HepG2 (cell line): Measurements from ENCODE around the gene EIF5A2. TPM values are rescaled to one million over a fixed set of nuclear protein-coding genes. Genes with fewer than 3 reads are reported as not detected.

Experiments
- AGO1 ChIP-seq: fragments of 200-400 bp; formaldehyde crosslinking; IDR thresholded peaks from 2 replicates; pipeline ENCODE4 v1.6.1; 2017; ENCODE audit warnings: mild to moderate bottlenecking, low read depth, low read length, moderate library complexity; ENCODE audit not compliant: poor library complexity, severe bottlenecking
- EP300 ChIP-seq, 3 experiments: sonication (generic) in 1 of 3; formaldehyde crosslinking in 1 of 3; IDR thresholded peaks; 2 replicates each; pipeline versions ENCODE4 v1.5.1 to v1.6.1; 2011 to 2020; ENCODE audit warnings: low read depth in 2 of 3, low read length in 2 of 3, borderline replicate concordance in 1 of 3, improper control_type of control experiment in 1 of 3, mild to moderate bottlenecking in 1 of 3, missing genetic modification reagents in 1 of 3, moderate library complexity in 1 of 3
- KMT2A ChIP-seq: sonication (generic); formaldehyde crosslinking; IDR thresholded peaks from 2 replicates; pipeline ENCODE4 v1.4.0; 2020; ENCODE audit warnings: missing genetic modification reagents
- PAF1 ChIP-seq: IDR thresholded peaks from 2 replicates; pipeline ENCODE4 v1.6.1; 2016; ENCODE audit warnings: missing genetic modification reagents, missing compliant biosample characterization
- TSC22D2 ChIP-seq: sonication (generic); formaldehyde crosslinking; IDR thresholded peaks from 2 replicates; pipeline ENCODE4 v1.5.1; 2020; ENCODE audit warnings: missing genetic modification reagents, mild to moderate bottlenecking, borderline replicate concordance
- ZNF552 ChIP-seq: sonication (generic); formaldehyde crosslinking; IDR thresholded peaks from 2 replicates; pipeline ENCODE4 v1.9.0; 2022; ENCODE audit warnings: missing genetic modification reagents, mild to moderate bottlenecking, borderline replicate concordance
- ZSCAN9 ChIP-seq: IDR thresholded peaks from 2 replicates; pipeline ENCODE4 v1.6.1; 2016; ENCODE audit warnings: borderline replicate concordance
- polyA plus RNA-seq, 8 experiments: library from polyadenylated mRNA; depleted of rRNA in 3 of 8; stranded (reverse) in 7 of 8; unstranded in 1 of 8; fragments of >200 nt; fragmentation: Illumina TruSeq in 4 of 8; extraction: Trizol in 4 of 8; gene quantifications; 2 replicates each; pipeline versions ENCODE4 v1.2.1 to v1.2.3, GENCODE V29; 2011 to 2016; ENCODE audit warnings: low read depth in 4 of 8, missing spikeins in 1 of 8, mixed read lengths in 1 of 8; ENCODE audit not compliant: insufficient read depth in 1 of 8
- total RNA-seq, 5 experiments: library from RNA; depleted of rRNA; stranded (reverse); fragments of >200 nt; fragmentation: Illumina TruSeq; extraction: Trizol; gene quantifications; 2 replicates each; pipeline ENCODE4 v1.2.3, GENCODE V29; 2016; ENCODE audit warnings: low read depth in 1 of 5
- TF ChIP-seq, protein P1 (sequence below): sonication (generic); formaldehyde crosslinking; IDR thresholded peaks from 2 replicates; pipeline ENCODE4 v1.4.0; 2020; ENCODE audit warnings: mild to moderate bottlenecking, missing genetic modification reagents, borderline replicate concordance
- TF ChIP-seq, protein P2 (sequence below): sonication (generic); formaldehyde crosslinking; IDR thresholded peaks from 2 replicates; pipeline ENCODE4 v1.8.1; 2023; ENCODE audit warnings: mild to moderate bottlenecking, missing genetic modification reagents
- TF ChIP-seq, protein P3 (sequence below): sonication (generic); formaldehyde crosslinking; IDR thresholded peaks from 2 replicates; pipeline ENCODE4 v1.9.0; 2021; ENCODE audit warnings: missing genetic modification reagents, mild to moderate bottlenecking, borderline replicate concordance
- TF ChIP-seq, protein P4 (sequence below): IDR thresholded peaks from 2 replicates; pipeline ENCODE4 v1.6.1; 2016; ENCODE audit warnings: missing compliant biosample characterization, missing genetic modification reagents, borderline replicate concordance
- TF ChIP-seq, protein P5 (sequence below): sonication (generic); formaldehyde crosslinking; IDR thresholded peaks from 2 replicates; pipeline ENCODE4 v1.4.0; 2020; ENCODE audit warnings: missing genetic modification reagents, mild to moderate bottlenecking, borderline replicate concordance
- TF ChIP-seq, protein P6 (sequence below): sonication (generic); formaldehyde crosslinking; IDR thresholded peaks from 2 replicates; pipeline ENCODE4 v1.5.0; 2020; ENCODE audit warnings: missing genetic modification reagents

Gene EIF5A2
- total and polyA plus RNA-seq, 2 of the 13 experiments (the other 11 are each of a cell fraction or from before 2014, with no cell fraction given), result 3.5 to 9.4 TPM

DNA sequence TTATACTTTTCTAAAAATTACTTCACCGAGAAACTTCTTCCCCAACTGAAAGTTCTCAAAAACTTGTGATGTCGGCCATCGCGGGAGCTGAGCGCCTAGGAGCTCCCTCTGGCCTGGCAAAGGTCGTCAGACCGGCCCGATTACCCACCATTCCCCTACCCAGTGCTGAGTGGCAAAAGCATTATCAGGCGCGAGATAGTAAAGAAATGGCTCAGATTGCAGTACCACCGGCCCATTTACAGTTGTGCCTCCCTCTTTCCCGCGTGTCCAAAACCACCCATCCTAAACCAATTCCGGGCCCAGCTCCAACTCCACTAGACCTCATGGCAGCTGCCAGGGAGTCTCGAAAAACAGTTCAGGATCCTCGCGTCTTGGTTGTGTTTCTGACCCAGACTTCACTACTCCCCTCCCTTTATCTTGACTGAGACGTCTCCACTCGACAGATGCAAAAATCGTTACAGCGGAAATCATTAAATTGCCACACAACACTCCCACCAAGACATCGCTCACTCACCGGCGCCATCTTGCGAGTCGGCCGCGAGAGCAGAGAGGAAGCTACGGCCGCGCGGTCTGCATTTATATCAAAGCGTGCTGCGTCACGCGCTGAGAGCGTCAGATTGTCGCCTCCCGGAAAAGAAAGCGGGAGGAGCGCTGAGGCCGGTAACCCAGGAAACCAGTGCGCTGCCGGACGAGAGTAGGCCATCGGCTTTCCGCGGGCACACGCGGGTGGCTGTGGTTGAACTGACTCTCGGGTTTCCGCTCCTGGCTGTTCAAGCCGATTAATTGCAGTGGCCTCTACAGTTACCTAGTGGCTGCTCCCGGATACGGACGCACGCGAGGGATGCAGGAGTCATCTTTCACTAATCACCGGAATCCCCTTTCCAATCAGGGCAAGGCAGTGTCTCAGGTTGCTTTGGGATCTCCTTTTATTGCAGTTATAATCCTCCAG is 38.5 kb downstream of the EIF5A2 start, which contains the start of gene RPL22L1 (continued):
- TF ChIP-seq, protein P1, sequence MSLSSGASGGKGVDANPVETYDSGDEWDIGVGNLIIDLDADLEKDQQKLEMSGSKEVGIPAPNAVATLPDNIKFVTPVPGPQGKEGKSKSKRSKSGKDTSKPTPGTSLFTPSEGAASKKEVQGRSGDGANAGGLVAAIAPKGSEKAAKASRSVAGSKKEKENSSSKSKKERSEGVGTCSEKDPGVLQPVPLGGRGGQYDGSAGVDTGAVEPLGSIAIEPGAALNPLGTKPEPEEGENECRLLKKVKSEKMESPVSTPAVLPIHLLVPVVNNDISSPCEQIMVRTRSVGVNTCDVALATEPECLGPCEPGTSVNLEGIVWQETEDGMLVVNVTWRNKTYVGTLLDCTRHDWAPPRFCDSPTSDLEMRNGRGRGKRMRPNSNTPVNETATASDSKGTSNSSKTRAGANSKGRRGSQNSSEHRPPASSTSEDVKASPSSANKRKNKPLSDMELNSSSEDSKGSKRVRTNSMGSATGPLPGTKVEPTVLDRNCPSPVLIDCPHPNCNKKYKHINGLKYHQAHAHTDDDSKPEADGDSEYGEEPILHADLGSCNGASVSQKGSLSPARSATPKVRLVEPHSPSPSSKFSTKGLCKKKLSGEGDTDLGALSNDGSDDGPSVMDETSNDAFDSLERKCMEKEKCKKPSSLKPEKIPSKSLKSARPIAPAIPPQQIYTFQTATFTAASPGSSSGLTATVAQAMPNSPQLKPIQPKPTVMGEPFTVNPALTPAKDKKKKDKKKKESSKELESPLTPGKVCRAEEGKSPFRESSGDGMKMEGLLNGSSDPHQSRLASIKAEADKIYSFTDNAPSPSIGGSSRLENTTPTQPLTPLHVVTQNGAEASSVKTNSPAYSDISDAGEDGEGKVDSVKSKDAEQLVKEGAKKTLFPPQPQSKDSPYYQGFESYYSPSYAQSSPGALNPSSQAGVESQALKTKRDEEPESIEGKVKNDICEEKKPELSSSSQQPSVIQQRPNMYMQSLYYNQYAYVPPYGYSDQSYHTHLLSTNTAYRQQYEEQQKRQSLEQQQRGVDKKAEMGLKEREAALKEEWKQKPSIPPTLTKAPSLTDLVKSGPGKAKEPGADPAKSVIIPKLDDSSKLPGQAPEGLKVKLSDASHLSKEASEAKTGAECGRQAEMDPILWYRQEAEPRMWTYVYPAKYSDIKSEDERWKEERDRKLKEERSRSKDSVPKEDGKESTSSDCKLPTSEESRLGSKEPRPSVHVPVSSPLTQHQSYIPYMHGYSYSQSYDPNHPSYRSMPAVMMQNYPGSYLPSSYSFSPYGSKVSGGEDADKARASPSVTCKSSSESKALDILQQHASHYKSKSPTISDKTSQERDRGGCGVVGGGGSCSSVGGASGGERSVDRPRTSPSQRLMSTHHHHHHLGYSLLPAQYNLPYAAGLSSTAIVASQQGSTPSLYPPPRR (CRISPR knock-in tag), result peak; percentile 58; the same call in 1 of the 2 replicates
- TF ChIP-seq ZSCAN9 (CRISPR knock-in tag), result no peak; the same call in 1 of the 2 replicates
- TF ChIP-seq, protein P2, sequence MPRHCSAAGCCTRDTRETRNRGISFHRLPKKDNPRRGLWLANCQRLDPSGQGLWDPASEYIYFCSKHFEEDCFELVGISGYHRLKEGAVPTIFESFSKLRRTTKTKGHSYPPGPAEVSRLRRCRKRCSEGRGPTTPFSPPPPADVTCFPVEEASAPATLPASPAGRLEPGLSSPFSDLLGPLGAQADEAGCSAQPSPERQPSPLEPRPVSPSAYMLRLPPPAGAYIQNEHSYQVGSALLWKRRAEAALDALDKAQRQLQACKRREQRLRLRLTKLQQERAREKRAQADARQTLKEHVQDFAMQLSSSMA (CRISPR knock-in tag), result peak; percentile 90
- TF ChIP-seq, protein P3, sequence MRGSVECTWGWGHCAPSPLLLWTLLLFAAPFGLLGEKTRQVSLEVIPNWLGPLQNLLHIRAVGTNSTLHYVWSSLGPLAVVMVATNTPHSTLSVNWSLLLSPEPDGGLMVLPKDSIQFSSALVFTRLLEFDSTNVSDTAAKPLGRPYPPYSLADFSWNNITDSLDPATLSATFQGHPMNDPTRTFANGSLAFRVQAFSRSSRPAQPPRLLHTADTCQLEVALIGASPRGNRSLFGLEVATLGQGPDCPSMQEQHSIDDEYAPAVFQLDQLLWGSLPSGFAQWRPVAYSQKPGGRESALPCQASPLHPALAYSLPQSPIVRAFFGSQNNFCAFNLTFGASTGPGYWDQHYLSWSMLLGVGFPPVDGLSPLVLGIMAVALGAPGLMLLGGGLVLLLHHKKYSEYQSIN (CRISPR knock-in tag), result no peak
- TF ChIP-seq, protein P4, sequence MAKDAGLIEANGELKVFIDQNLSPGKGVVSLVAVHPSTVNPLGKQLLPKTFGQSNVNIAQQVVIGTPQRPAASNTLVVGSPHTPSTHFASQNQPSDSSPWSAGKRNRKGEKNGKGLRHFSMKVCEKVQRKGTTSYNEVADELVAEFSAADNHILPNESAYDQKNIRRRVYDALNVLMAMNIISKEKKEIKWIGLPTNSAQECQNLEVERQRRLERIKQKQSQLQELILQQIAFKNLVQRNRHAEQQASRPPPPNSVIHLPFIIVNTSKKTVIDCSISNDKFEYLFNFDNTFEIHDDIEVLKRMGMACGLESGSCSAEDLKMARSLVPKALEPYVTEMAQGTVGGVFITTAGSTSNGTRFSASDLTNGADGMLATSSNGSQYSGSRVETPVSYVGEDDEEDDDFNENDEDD (CRISPR knock-in tag), result peak; percentile 83; the same call in 1 of the 2 replicates
- no peak for TF ChIP-seq TSC22D2 (CRISPR knock-in tag)
- TF ChIP-seq, protein P5, sequence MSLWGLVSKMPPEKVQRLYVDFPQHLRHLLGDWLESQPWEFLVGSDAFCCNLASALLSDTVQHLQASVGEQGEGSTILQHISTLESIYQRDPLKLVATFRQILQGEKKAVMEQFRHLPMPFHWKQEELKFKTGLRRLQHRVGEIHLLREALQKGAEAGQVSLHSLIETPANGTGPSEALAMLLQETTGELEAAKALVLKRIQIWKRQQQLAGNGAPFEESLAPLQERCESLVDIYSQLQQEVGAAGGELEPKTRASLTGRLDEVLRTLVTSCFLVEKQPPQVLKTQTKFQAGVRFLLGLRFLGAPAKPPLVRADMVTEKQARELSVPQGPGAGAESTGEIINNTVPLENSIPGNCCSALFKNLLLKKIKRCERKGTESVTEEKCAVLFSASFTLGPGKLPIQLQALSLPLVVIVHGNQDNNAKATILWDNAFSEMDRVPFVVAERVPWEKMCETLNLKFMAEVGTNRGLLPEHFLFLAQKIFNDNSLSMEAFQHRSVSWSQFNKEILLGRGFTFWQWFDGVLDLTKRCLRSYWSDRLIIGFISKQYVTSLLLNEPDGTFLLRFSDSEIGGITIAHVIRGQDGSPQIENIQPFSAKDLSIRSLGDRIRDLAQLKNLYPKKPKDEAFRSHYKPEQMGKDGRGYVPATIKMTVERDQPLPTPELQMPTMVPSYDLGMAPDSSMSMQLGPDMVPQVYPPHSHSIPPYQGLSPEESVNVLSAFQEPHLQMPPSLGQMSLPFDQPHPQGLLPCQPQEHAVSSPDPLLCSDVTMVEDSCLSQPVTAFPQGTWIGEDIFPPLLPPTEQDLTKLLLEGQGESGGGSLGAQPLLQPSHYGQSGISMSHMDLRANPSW, result peak; percentile 82; the same call in 1 of the 2 replicates
- peak; percentile 87 for TF ChIP-seq KMT2A (CRISPR knock-in tag)
- TF ChIP-seq, protein P6, sequence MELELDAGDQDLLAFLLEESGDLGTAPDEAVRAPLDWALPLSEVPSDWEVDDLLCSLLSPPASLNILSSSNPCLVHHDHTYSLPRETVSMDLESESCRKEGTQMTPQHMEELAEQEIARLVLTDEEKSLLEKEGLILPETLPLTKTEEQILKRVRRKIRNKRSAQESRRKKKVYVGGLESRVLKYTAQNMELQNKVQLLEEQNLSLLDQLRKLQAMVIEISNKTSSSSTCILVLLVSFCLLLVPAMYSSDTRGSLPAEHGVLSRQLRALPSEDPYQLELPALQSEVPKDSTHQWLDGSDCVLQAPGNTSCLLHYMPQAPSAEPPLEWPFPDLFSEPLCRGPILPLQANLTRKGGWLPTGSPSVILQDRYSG (CRISPR knock-in tag), result no peak
- TF ChIP-seq AGO1, result no peak
- 0 out of 4 replicates have a peak, but pooled peaks of 1 of the 2 experiments have one; percentile 6 for TF ChIP-seq EP300 (IDR thresholded peaks at IDR 0.05; ENCODE audit: low read depth in 2 of 2, low read length in 2 of 2)
- no peak; the same call in 1 of the 2 replicates for TF ChIP-seq EP300 (CRISPR knock-in tag; IDR thresholded peaks at IDR 0.05; ENCODE audit: borderline replicate concordance)
- TF ChIP-seq ZNF552, result 0 out of 2 replicates have a peak, but pooled peaks have one; percentile 66
- no peak for TF ChIP-seq PAF1 (CRISPR knock-in tag)
